NCI-H446 (cell line): ENCODE results near the gene ULK2.

Source experiments
- DNase-seq, 2 experiments: peaks; one replicate each; lab custom pipeline; 2025; lab: John Stamatoyannopoulos, UW

The ULK2 gene

GRCh38 chr17:19726631-19727376 lies 140.9 kb downstream of the ULK2 start:
- no peak for DNase-seq

GRCh38 chr17:19725486-19725885 lies 142.2 kb downstream of the ULK2 start:
- DNase-seq: no peak

DNA sequence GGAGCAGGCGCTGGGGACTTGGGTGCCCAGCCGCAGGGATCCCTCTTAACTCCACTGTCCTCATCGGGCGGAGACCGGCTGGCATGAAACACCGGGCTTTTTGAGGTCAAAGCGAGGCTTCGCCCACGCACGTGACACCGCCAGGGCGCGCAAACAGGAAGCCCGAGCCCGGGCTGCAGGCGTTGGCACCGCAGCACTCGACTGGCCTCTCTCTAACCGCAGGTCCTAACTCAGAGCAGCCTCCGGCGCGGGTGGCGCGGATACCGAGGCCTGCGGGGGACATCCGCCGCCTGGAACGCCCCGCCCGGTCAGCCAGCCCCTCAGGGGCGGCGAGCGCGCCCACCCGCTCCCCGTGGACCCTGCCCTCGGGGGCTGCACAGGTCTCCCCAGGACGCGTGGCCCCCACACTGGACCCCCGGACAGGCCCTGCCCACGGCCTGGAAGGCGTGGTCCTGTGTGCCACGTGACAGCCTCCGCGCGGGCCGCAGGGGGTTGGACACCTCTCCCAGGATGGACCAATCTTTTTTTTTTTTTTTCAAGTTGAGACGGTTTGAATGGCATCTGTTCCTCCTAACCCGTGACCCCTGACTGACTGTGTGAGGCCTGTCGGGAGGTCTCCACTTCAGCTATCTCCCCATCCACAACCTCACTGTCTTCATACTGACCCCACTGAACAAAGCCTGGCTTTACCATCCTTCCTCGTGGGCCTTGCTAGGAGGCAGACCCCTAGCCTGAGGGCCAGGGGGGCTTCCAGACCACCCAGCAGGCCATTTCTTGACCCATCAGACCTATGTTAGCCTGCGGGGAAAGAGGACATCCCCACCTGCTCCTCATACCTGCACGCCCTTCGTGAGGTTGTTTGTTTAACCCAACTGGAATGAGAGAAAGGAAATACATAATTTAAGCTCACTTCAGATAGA lies 143.0 kb downstream of the ULK2 start:
- DNase-seq: no peak

- DNase-seq: no peak
These were observed 143.8 kb downstream of the ULK2 start for GRCh38 chr17:19723964-19724363.
